HG03108 (cell line): ENCODE data around the gene FAM25G.
"Not testable (repeated sequence)": the region's sequence is repeated elsewhere in the genome, so short reads cannot be mapped to it uniquely, and the experiment has no call there.

Experiments used
- ATAC-seq: cut with Tn5 transposase; IDR thresholded peaks from one replicate; pipeline ENCODE4 v1.9.1; 2021; ENCODE audit warnings: moderate library complexity; ENCODE audit not compliant: unreplicated experiment

FAM25G gene

DNA sequence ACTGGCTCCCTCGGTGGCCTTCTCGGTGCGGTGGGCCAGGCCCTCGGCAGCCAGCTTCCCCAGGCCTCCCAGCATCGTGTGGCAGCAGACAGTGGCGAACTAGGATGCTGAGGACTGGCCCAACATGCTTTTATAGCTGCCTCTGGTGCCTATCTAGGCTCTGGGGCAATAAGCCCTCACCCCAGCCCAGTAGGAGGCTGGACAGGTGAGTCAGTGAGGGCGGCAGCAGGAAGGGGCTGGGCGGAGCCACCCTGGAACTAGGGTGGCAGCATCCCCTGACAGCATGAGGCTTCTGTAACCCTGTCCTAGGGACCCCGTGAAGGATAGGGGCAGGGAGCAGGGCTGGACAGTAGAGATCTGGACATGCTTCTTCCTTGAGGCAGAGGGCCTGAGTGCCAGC lies at the start of gene FAM25G:
TSS of gene FAM25G (minus strand) at position 101 of the 400 bp plus-strand sequence. CDS start at position 75, 26 bp downstream.
- not testable (repeated sequence) for ATAC-seq

DNA sequence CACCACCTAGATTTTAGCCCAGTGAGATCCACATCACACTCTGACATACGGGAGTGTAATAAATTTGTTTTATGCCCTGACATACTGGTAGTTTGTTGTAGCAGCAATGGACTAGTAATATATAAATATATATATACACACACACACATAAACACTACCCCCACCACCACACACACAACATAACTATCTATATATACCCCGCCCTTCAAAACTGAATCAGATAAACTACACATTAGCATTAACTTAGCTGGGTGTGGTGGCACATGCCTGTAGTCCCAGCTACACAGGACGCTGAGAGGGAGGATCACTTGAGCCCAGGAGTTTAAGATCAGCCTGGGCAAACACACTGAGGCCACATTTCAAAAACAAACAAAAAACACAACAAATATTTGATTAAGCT lies 44.9 kb upstream of the FAM25G start:
- ATAC-seq = not testable (repeated sequence)

DNA sequence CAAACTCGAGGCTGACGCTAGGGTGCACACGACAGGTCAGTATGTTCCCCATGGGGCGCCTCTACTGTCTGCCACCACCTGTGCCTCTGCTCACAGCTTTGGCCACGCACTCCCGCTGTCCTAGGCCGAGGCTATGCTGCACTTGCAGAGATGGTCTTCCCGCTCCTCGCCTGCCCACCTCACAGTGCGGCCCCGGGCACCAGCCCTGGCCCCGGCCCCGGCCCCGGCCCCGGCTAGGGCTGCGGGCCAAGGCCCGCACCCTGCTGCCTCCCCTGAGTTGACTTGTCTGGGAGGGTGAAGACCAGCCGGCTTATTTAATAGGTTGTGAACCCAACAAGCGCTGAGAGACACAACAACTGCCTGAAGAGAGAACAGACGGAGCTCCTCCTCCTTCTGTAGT lies 32.0 kb upstream of the FAM25G start, which contains the start of gene AGAP9:
TSS of gene AGAP9 (minus strand) at position 164 of the 400 bp plus-strand sequence. CDS start at position 52, 112 bp downstream.
- ATAC-seq = not testable (repeated sequence)

DNA sequence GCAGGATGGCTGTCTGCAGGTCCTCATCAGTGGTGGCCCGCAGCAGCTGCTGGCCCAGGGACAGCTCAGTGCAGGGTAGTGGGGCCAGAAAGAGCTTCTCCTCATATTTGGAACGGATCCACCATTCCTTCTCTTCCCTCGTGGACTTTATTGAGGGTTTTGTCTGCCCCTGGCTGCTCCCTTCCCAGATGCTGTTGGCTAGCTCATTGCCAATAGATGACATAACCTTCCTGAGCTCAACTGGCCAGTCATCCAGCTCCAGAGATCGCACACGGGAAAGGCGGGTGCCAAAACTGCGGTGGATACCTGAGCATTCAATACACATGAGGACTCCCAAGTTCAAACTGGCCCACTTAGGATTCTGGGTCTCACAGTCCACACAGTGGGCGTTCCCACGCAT lies 10.8 kb upstream of the FAM25G start:
- ATAC-seq = not testable (repeated sequence)

DNA sequence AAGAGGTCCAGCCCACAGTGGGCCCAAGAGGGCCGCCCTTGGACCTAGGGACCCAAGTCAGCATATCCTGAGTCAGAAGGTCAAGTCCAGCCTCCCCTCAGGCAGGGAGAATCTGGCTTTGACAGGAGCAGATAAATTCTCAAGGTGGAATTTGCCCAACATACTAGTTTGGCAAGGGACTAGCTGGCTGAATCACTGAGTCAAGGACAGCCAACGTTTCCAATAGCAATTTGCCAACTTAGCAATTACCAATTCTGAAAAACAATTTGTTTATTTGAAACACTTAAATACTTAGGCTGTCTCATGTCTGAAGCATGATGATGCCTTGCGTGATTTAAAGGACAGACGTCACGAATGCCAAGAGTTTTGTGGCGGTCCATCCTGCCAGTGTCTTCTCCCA lies 2.7 kb upstream of the FAM25G start:
- ATAC-seq = not testable (repeated sequence)

DNA sequence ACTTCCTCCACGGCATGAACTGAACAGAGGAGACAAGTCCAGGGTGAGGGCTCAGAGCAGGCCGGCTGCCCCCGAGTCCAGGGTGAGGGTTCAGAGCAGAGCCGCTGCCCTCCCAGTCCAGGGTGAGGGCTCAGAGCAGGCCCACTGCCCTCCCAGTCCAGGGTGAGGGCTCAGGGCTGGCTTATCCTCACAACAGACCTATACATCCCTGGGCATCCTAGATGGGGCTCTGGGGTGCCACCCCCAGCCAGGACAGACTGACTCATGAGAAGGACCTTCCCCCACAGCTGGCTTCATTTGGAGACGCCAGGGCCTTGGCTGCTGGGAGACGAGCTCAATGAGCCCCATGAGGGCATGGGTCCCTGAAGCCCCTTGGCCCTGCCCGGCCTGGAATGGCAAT lies 1.9 kb downstream of the FAM25G start:
- ATAC-seq = not testable (repeated sequence)

DNA sequence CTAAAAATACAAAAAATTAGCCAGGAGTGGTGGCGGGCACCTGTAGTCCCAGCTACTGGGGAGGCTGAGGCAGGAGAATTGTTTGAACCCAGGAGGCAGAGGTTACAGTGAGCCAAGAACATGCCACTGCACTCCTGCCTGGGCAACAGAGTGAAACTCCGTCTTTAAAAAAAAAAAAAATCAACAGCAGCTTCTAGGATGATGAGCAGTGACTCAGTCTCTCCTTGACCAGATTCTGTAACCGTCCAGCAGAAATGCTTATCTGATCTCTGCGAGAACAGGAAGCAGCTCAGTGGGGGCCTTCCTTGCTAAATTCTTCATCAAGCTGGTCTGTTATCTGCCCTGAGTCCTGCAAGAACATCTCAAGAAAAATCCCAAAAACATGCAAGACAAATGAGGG lies 5.6 kb downstream of the FAM25G start:
- not testable (repeated sequence) for ATAC-seq

DNA sequence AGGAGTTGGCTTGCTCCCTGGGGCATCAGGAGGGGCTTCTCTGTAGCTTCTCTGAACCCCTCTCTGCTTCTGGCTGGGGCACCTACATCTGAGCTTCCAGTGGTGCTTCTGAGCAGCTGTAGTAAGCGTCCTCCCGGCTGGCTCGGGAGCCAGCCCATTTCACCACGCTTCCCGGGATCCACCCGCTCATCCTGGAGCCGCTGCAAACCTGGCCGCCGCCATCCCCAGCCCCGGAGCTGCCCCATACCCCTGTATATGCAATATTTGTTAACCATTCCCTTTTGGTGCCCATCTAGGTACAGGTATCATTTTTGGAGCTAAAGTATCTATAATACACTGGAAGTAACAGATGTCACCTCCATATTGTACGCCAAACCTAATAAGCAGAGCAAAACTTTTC lies 6.7 kb downstream of the FAM25G start:
- ATAC-seq = not testable (repeated sequence)

DNA sequence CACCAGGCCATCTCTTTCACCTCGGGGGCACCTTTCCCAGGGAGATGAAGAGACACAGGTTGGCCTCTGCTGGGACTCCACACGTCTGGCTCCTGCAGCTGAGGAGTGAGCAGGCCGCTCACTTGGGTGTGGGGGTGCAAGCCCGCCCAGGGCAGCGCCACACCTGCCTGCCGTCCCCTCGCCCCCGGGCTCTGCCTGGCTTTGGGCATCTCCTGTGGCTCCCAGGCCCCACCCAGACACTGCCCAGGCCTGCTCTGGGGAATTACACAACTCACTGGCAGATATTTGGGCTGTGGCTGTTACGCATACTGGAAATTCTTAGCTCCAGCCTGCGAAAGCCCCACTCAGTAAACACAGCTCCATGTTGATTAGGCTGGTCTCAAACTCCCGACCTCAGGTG lies 7.6 kb downstream of the FAM25G start, which contains the start of gene ANXA8:
TSS of gene ANXA8 (minus strand) at position 193 of the 400 bp plus-strand sequence. CDS start at position 11, 182 bp downstream.
- ATAC-seq = not testable (repeated sequence)

DNA sequence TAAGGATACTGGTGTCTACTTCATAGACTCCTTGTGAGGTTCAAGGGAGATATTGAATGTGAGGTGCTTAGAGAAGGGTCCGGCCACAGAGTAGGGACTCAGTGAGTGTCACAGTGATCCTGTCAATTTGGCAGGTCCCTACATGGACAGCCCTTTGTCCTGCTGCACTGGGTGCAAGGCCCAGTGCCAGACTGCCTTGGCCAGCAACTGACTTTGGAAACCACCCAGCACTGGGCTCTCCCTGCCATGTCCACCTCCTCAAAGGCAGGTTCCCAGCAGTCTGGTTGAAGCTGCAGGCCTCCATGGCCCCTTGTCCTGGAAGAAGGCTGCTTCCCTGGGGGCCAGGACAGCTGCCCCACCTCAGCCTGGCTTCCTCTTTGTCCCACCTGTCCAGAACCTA lies 9.1 kb downstream of the FAM25G start:
- not testable (repeated sequence) for ATAC-seq

DNA sequence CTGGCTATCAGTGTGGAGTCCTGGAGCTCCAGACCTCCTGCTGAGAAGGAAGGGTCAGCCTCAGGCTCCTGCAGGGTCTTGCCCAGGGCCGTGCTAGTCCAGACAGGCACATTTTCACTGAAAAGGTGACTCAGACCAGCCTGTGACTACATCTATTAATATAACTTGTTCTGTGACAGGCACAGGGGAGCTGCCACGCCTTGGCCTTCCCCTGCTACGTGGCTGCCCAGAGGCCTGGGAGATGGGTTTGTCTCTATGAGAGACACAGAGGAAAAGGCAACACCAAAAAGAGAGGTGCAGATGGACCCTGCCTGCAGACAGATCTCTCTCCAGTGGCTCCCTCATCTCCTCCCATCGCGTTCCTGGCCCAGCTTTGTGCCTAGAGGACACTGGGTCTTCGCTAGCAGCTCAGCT lies 9.7 kb downstream of the FAM25G start:
- not testable (repeated sequence) for ATAC-seq

DNA sequence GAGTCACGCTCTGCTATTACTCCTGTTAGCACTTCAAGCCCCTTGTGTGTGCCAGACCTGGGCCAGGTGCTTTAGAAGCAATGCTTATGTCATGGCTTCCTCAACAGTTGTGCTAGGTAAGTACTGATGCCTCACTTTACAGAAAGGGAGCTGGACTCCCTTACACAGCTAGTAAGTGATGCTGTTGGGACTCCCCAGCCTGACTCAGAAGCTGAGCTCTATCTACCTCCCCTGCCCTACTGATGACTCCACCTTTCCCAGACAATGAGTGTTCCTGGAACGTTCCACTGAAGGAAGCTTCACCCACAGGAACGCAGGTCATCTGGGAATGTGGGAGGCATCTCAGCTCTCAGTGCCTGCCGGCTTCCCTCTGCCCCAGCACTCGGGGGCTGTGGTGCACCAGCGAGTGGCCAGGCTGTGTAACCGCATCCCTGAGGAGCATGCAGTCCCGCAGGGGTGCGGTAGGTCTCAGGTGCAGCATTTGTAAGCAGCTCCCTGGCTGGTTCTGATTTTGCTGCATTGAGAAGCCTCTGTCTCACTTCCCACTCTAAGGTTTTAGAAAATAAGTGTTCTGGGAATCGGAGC lies 10.2 kb downstream of the FAM25G start:
- ATAC-seq = not testable (repeated sequence)

DNA sequence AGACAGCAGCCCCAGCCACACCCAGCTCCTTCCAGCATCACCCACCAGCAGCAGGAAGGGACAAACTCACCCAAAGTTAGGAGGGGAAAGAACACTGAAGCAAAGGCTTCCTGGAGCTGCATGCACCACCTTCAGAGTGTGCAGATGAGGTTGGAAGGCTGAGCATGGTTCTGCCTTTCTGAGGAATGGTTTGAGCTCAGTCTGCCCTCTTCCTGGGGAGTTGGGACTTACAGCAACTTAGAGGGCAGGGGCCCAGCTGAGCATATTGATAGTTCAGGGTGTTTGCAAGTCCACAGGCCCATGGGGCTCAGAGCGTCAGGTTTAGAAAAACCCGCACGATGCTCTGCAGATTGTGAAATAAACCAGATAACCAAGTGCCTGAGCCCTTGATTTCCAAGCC lies 11.4 kb downstream of the FAM25G start:
- ATAC-seq = not testable (repeated sequence)

DNA sequence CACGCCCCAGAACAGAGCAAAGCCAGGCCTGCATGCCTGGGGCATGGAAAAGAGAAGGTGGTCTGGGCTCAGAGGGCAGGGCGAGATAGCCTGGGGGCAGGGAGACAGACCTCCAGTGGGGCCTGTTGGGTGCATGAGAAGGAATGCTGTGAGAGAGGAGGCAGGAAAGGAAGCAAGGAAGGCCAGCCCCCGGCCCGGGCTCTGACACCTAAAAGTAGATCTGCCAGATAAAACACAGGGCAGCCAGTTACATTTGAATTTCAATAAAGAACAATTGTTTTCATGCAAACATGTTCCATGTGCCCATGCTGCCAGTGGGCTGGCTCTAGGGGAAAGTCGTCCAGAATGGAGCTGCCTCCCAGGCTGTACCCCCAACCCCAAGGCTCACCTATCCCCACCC lies 13.4 kb downstream of the FAM25G start:
- ATAC-seq = not testable (repeated sequence)

DNA sequence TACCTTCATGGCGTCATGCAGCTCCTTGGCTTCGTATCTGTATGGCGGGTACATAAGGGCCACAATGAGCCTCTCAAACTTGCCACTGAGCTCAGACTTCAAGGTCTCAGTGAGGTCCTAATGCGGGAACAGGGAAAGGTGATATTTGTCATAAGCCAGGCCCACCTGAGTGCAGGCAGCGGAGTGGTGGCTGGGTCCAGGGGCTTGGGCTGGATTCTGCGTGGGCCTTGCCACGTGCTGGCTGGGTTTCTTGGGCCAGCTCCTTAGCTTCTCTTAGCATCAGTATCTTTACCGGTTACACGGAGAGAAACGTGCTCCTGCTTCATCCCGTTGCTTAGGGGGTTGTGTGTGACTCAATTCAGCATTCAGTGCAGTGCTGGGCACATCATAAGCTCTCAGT lies 14.4 kb downstream of the FAM25G start:
- not testable (repeated sequence) for ATAC-seq

DNA sequence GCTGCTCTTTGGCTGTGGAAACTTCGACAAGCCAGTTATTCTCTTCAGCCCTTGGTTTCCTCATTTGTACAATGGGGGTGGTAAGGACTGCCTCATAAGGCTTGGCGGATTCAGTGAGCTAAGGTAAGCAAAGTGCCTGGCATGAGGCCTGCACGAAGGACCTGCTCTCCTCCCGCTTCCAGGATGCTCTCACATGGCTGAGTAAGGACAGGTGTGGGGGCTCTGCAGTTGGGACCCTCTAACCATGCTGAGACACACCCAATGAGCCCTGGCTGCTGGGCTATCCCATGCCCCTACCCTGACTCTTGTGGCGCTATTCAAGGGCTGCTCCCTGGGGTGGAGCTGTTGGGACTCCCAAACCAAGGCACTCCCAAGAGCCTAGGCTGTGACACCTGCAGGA lies 16.4 kb downstream of the FAM25G start:
- ATAC-seq = not testable (repeated sequence)

DNA sequence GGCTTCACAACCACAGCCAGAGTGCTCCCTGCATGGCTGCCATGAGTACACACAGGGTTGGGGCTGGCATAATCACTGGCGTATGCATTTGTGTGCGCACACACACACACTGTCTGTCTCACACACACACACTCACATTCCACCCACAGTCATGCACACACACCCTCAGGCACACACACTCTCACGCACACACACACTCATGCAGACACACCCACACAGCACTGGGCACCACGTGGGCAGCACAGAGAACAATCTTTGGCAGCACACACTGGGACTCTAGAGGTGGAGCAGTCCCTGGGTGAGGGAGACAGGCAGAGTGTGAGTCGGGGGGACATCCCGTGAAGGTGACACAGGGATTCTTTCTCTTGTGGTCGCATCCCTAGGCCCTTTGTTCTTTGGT lies 18.0 kb downstream of the FAM25G start:
- not testable (repeated sequence) for ATAC-seq

DNA sequence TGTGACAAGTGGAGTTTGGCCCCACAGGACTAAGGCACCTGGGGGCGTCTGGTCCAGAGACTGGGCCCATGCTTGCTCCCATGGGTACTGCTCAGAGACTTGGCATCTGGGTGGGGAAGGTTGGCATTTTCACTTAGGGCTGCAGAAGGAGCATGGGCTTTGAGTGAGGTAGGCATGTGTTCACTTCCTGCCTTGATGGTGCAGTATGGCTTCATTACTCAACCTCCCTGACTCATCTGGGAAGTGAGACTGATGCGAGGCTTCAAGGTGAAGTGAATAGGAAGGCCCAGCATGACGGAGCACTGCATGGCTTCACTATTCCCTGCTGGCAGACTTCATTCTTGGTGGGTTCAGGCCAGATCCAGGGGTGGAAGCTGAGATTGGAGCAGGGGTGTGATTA lies 18.9 kb downstream of the FAM25G start:
- ATAC-seq = not testable (repeated sequence)

DNA sequence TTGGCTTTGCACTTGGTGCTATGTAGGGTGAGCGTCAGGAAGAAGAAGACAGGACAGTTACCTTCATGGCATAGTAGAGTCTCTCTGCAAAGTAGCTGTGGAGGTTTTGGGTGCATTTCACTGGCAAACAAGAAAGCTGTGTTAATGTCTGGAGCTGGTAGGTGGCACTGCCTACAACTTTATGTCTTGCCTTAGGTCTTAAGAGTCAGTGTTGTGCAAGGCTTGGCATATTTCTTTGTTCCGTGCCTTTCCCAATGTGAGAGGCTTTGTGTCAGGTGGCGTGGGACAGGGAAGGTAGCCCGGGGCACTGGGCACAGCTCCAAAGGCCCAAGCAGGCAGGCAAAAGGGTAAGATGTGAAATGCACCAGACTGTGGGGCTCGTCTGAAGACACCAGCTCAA lies 19.4 kb downstream of the FAM25G start:
- not testable (repeated sequence) for ATAC-seq

DNA sequence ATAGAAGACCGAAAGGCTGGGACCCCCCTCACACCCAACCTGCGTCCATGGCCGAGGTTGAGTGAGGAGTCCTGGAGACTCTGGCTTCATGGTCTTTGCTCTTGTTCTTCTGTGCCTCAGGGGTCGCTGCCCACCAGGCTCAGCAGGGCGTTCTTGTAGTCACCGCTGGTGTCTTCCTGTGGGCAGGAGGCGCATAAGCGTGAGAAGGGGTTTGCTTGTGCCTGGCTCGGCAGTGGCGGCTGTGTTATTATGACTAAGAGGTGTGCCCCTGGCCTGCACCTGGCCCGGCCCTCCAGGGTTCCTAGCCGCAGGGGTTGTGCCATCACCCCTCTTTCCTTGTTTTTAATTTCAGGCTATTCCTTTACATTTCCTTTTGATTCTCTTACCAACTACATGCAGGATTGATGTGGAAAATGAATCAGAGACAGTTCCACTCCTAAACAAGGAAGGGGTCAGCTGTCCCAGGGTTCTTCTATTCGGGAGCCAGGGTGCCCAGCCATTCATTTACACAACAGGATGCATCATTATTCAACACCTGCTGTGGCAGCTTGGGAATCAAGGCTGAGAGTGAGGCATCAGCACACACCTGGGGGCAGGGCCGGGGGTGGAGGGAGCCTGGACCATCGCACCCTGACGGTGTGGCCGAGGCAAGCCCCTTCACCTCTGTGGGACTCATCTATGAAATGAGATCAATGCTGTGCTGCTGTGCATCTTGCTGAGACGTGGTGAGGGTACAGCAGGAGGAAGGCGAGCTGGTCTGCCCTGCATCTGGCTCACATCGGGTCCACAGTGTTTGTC lies 22.6 kb downstream of the FAM25G start:
- ATAC-seq = not testable (repeated sequence)

DNA sequence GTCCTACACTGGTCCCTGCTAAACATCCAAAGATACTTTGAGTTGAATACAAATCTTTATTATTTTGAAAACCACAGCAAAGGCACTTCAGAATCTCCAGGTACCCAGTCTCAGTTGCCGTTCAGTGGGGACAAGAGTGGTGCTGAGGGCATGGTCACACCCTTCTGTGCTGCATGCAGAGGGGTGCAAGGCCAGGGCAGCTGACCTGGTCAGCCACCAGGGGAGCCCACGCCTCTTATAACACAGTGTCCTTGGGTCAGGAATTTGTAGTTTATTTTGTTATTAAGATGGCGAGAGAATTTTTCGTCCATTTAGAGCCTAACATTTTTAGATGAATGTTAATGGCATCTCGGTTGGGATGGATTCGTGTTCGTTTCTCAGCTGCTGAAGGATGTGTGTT lies 23.5 kb downstream of the FAM25G start:
- ATAC-seq = not testable (repeated sequence)

DNA sequence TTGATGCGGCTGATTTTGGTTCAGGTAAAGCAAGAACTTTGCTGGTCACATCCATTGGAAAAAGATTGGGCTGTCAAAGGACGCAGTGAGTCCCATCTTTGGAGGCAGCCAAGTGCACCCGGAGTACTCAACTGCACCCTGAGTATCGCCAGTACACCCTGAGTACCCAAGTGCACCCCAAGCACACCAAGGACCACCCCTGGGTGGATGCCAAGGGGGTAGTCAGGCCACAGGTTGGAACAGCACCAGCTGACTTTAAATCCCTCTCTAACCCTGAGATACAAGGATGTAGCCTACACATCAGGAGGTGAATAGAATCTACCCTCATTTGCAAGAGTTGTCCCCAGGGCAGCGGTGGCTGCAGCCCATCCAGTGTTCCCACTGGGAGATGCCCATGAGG lies 24.0 kb downstream of the FAM25G start:
- ATAC-seq = not testable (repeated sequence)
